Esophagus muscularis mucosa (tissue), 4 donors: ENCODE results near the gene ELP1. TPM values are rescaled to one million over a fixed set of nuclear protein-coding genes. Genes with fewer than 3 reads are reported as not detected.
"Not testable (repeated sequence)": the region's sequence is repeated elsewhere in the genome, so short reads cannot be mapped to it uniquely, and the experiment has no call there.

Source experiments
- DNase-seq: peaks from one replicate; pipeline ENCODE4 v3.0.0-alpha.2; 2017; ENCODE audit errors: extremely low spot score
- H3K27ac ChIP-seq, 4 donors: fragments of 200-600 bp; sonication (generic); replicated peaks in 1 of 4; 1 replicate in 3 of 4; 2 replicates in 1 of 4; pipeline ENCODE4 v1.5.1; 2016 to 2019; ENCODE audit warnings: mild to moderate bottlenecking in 1 of 4
- H3K27me3 ChIP-seq, 4 donors: fragments of 200-600 bp; sonication (generic); one replicate each; pipeline versions ENCODE4 v1.5.1 to v1.6.0; 2016 to 2019
- H3K36me3 ChIP-seq, 4 donors: fragments of 200-600 bp; sonication (generic); one replicate each; pipeline ENCODE4 v1.5.1; 2016 to 2019
- H3K4me1 ChIP-seq, 4 donors: fragments of 200-600 bp; sonication (generic); one replicate each; pipeline ENCODE4 v1.5.1; 2016 to 2019
- H3K4me3 ChIP-seq, 4 donors: fragments of 200-600 bp; sonication (generic); 1 replicate in 2 of 4; 2 replicates in 2 of 4; pipeline ENCODE4 v1.5.1; 2016 to 2019; ENCODE audit warnings: mild to moderate bottlenecking in 4 of 4, moderate library complexity in 1 of 4
- H3K9me3 ChIP-seq, 4 donors: fragments of 200-600 bp; sonication (generic); 1 replicate in 3 of 4; 2 replicates in 1 of 4; pipeline ENCODE4 v1.5.1; 2016 to 2019
- EP300 ChIP-seq: sonication (generic); formaldehyde crosslinking; IDR thresholded peaks from one replicate; pipeline ENCODE4 v1.6.1; 2017; ENCODE audit warnings: antibody characterized with exemption
- POLR2A ChIP-seq: fragments of 450-650 bp; IDR thresholded peaks from one replicate; pipeline ENCODE4 v1.6.1; 2017; ENCODE audit warnings: antibody characterized with exemption, moderate library complexity, mild to moderate bottlenecking, low read depth
- POLR2AphosphoS5 ChIP-seq, 2 donors: sonication (generic); formaldehyde crosslinking; IDR thresholded peaks; one replicate each; pipeline ENCODE4 v1.6.1; 2017; ENCODE audit warnings: antibody characterized with exemption in 2 of 2
- WGBS: methylation state at CpG from one replicate; pipeline ENCODE4 v1.1.5; 2018; 5-methylcytosine and 5-hydroxymethylcytosine counted together
- intact Hi-C: fragments of 100-400 bp; cut with DNase I; formaldehyde crosslinking; loops from one replicate; pipeline ENCODE4 v1.15.1; 2023
- total RNA-seq, 4 donors: library from RNA; depleted of rRNA; stranded (reverse); fragments of >200 nt; gene quantifications; one replicate each; pipeline versions ENCODE4 v1.1.0 to v1.2.1, GENCODE V29; 2016
- TF ChIP-seq, protein P1 (sequence below), 3 experiments: fragments of 200-600 bp in 2 of 3; fragments of 450-650 bp in 1 of 3; sonication (generic) in 2 of 3; IDR thresholded peaks; one replicate each; pipeline ENCODE4 v1.5.1; 2017 to 2019; ENCODE audit warnings: antibody characterized with exemption in 3 of 3, mild to moderate bottlenecking in 2 of 3, moderate library complexity in 1 of 3

Gene ELP1
- total RNA-seq, 4 donors from 2014 or later = 14.1 to 16.2 (median 14.5) TPM

DNA sequence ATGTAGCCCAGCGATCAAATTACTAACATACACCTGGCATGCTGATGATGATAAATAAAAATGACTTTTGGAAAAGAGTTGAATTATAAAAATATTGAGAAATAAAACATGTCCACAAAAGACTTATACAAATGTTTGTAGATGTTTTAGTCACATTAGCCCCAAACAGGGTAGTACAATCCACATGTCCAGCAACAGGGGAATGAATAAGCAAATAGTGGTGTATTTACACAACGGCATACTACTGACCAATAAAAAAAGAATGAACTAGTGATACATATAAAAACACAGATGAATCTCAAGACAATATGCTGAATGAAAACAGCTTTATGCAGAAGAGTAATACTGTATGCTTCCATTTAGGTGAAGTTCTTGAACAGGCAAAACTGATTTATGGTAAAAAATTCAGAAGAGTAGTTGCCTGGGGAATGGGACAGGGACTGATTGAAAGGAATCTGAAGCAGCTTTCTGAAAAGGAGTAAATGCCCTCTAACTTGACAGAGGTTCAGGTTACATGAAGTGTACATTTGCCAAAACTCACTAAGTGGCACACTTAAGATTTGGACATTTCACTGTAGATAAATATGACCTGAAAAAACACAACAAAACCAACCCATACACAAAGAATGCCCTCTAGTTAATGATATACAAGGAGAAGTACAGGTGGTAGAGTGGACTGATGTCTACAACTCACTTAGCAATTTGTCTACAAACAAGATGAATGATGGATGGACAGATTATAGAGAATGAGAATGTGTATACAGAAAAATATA, 36.4 kb downstream of the ELP1 start:
- H3K36me3 ChIP-seq = peaks cover 82 to 100% (median 92%) of the 10 kb centered on the region in 4 donors

DNA sequence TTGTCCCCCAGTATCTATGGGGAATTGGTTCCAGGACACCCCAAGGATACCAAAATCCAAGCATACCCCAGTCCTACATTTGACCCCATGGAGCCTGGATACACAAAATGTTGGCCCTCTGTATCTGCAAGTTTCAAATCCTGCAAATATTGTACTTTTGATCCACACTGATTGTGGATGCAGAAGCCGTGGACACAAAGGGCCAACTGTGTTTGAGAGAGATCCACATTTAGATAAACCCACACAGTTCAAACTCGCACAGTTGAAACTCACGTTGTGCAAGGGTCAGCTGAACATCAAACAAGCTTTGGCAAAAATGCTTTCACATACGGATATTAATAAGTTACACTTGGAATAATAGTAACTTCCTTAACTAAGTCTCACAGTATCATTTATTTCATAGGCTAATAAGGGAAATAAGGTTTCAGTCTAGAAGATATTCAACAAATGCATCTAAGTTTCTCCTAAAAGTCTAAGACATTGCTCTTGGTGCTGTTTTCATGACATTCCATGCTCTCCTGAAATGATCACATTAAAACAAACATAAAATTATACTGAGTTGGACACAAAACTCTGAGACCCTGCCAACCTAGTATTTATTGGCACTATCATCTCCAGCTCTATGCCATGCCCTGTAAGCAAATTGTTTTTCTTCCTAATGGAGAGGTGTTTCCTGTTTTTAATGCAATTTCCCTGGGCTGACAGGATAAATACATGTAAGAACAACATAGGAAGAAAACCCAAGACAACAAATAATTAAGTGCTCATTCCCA, 39.5 kb downstream of the ELP1 start:
- Histone ChIP-seq H3K4me1 (no peaks in the 10 kb centered on the region), H3K4me3 (no peak overlapping the region), H3K36me3 (peaks cover 81 to 100% (median 94%) of the 10 kb centered on the region in 4 donors), H3K27ac (no peak overlapping the region), H3K9me3 (no peaks in the 10 kb centered on the region), H3K27me3 (no peaks in the 10 kb centered on the region)
- intact Hi-C loops = no loop called here
- WGBS = 92% methylated on average over 4 of the region's 4 CpGs
- no peak for DNase-seq
- TF ChIP-seq, protein P1, sequence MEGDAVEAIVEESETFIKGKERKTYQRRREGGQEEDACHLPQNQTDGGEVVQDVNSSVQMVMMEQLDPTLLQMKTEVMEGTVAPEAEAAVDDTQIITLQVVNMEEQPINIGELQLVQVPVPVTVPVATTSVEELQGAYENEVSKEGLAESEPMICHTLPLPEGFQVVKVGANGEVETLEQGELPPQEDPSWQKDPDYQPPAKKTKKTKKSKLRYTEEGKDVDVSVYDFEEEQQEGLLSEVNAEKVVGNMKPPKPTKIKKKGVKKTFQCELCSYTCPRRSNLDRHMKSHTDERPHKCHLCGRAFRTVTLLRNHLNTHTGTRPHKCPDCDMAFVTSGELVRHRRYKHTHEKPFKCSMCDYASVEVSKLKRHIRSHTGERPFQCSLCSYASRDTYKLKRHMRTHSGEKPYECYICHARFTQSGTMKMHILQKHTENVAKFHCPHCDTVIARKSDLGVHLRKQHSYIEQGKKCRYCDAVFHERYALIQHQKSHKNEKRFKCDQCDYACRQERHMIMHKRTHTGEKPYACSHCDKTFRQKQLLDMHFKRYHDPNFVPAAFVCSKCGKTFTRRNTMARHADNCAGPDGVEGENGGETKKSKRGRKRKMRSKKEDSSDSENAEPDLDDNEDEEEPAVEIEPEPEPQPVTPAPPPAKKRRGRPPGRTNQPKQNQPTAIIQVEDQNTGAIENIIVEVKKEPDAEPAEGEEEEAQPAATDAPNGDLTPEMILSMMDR (IDR thresholded peaks at IDR 0.05) = no peak
- TF ChIP-seq POLR2A (no peak), EP300 (no peak), POLR2AphosphoS5 (IDR thresholded peaks at IDR 0.05) (no peak)

More for the DNA sequence above, 36.4 kb downstream of the ELP1 start:
- no peaks in the 10 kb centered on the region for H3K9me3 ChIP-seq
- no peaks in the 10 kb centered on the region for H3K27me3 ChIP-seq
- H3K4me3 ChIP-seq = no peak overlapping the region
- TF ChIP-seq EP300 (no peak), POLR2AphosphoS5 (IDR thresholded peaks at IDR 0.05) (no peak), POLR2A (no peak)
- TF ChIP-seq, protein P1 (IDR thresholded peaks at IDR 0.05) = no peak
- no peak for DNase-seq
- no peak overlapping the region for H3K27ac ChIP-seq
- intact Hi-C loops = no loop called here
- H3K4me1 ChIP-seq = no peaks in the 10 kb centered on the region
- WGBS = 94% methylated on average over 2 of the region's 2 CpGs

DNA sequence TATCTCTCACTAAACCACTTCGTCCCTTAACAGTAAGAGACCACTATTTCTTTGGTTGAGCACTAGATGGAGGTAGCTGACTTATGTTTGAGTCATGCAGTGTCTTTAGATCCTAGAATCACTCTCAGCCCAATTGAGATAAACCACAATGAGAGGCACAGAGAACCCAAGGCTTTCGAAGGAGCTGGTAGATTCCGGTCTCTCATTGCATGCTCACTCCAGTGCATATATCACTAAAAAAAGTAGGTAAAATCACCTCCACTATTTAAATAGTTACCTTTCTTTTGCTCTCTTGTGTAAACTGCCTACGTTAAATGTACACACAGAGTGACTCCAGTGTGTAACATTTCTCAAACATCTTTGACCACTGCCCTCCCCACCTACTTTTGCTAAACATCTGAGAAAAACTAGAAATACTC, 44.3 kb downstream of the ELP1 start:
- no peak overlapping the region for H3K4me3 ChIP-seq
- H3K36me3 ChIP-seq = peaks cover 40 to 93% (median 69%) of the 10 kb centered on the region in 4 donors
- H3K9me3 ChIP-seq = no peaks in the 10 kb centered on the region
- 81% methylated on average over 4 of the region's 4 CpGs for WGBS
- TF ChIP-seq EP300 (no peak), POLR2AphosphoS5 (IDR thresholded peaks at IDR 0.05) (no peak), POLR2A (no peak)
- TF ChIP-seq, protein P1 (IDR thresholded peaks at IDR 0.05) = no peak
- H3K27ac ChIP-seq = no peak overlapping the region
- no peak for DNase-seq
- no peaks in the 10 kb centered on the region for H3K27me3 ChIP-seq
- peaks cover 0 to 6% (median 3%) of the 10 kb centered on the region in 4 donors for H3K4me1 ChIP-seq
- intact Hi-C loops = no loop called here

DNA sequence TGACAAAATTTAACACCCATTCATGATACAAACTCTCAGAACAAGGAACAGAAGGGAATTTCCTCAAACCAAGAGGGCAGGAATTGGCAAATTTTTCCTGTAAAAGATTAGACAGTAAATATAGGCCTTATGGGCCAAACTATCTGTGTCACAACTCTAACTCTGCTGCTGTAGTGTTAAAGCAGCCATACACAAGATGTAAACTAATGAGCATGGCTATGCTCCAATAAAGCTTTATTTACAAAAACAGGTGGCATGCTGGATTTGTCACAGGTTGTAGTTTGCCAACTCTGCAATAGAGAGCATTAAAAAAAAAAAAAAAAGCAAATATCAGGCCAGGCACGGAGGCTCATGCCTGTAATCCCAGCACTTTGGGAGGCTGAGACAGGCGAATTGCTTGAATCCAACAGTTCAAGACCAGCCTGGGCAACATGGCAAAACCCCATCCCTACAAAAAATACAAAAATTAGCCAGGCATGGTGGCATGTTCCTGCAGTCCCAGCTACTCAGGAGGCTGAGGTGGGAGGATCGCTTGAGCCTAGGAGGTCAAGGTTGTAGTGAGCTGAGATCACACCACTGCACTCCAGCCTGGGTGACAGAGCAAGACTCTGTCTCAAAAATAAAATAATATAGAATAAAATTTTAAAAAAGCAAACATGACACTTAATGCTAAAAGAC, 47.2 kb downstream of the ELP1 start:
- DNase-seq, H3K27me3 ChIP-seq, H3K4me3 ChIP-seq, intact Hi-C loops, H3K9me3 ChIP-seq, H3K4me1 ChIP-seq, H3K27ac ChIP-seq: not testable (repeated sequence)
- H3K36me3 ChIP-seq = peaks cover 20 to 77% (median 57%) of the 10 kb centered on the region in 4 donors
- 95% methylated on average over 3 of the region's 3 CpGs for WGBS
